H1 (cell line): Measurements from ENCODE around the gene MTAP. TPM values are rescaled to one million over a fixed set of nuclear protein-coding genes. Genes with fewer than 3 reads are reported as not detected.

Experiments
- CBX8 ChIP-seq: fragments of 300-800, 300-1000 bp; sonication (generic); IDR thresholded peaks from 2 replicates; pipeline ENCODE4 v1.7.1; 2016; ENCODE audit warnings: low read depth, low read length, borderline replicate concordance
- EZH2 ChIP-seq: fragments of 200-600 bp; sonication (generic); IDR thresholded peaks from 2 replicates; pipeline ENCODE4 v1.7.1; 2012; ENCODE audit warnings: low read depth, mild to moderate bottlenecking, moderate library complexity, low read length, inconsistent platforms; ENCODE audit not compliant: severe bottlenecking
- HDAC2 ChIP-seq, 2 experiments: fragments of 300-600 bp in 1 of 2; sonication (generic) in 1 of 2; IDR thresholded peaks; 2 replicates each; pipeline ENCODE4 v1.6.1; 2011 to 2012; ENCODE audit warnings: low read depth in 2 of 2, low read length in 2 of 2, mild to moderate bottlenecking in 2 of 2, moderate library complexity in 2 of 2, borderline replicate concordance in 1 of 2, inconsistent platforms in 1 of 2
- KDM1A ChIP-seq: fragments of 200-600, 300-600 bp; sonication (generic); IDR thresholded peaks from 2 replicates; pipeline ENCODE4 v1.7.1; 2016; ENCODE audit warnings: mild to moderate bottlenecking, low read length, borderline replicate concordance
- MAX ChIP-seq: IDR thresholded peaks from 2 replicates; pipeline ENCODE4 v1.6.1; 2012; ENCODE audit warnings: inconsistent platforms
- POLR2AphosphoS5 ChIP-seq: IDR thresholded peaks from 2 replicates; pipeline ENCODE4 v1.6.1; 2011; ENCODE audit warnings: low read depth, low read length
- POU5F1 ChIP-seq: IDR thresholded peaks from 2 replicates; pipeline ENCODE4 v1.6.1; 2011; ENCODE audit warnings: low read depth, mild to moderate bottlenecking, low read length, moderate library complexity
- SIN3A ChIP-seq, 2 experiments: IDR thresholded peaks in 1 of 2; conservative IDR thresholded peaks in 1 of 2; 2 replicates each; pipeline ENCODE4 v1.6.1; 2011 to 2012; ENCODE audit warnings: low read length in 2 of 2, improper control_type of control experiment in 1 of 2, low read depth in 1 of 2, mild to moderate bottlenecking in 1 of 2
- SRF ChIP-seq: IDR thresholded peaks from 2 replicates; pipeline ENCODE4 v1.6.1; 2011; ENCODE audit warnings: mild to moderate bottlenecking, low read depth, low read length, moderate library complexity
- TBP ChIP-seq: IDR thresholded peaks from 2 replicates; pipeline ENCODE4 v1.6.1; 2011; ENCODE audit warnings: low read depth, low read length, improper control_type of control experiment
- polyA plus RNA-seq, 7 experiments: library from polyadenylated mRNA; depleted of rRNA in 3 of 7; stranded (reverse) in 5 of 7; unstranded in 2 of 7; fragments of >200 nt in 5 of 7; fragments of 200-250 nt in 2 of 7; gene quantifications; 1 replicate in 5 of 7; 2 replicates in 1 of 7; 4 replicates in 1 of 7; pipeline versions ENCODE4 v1.2.1 to v1.2.3, GENCODE V29; 2011 to 2013; ENCODE audit warnings: missing spikeins in 2 of 7, mixed read lengths in 2 of 7
- total RNA-seq: library from RNA; stranded (reverse); fragmentation: NEBNext Ultra II Directional; extraction: Animal tissue kit (Norgen Biotek cat#: 25700); gene quantifications from 2 replicates; pipeline ENCODE4 v1.2.1, GENCODE V29; 2021
- TF ChIP-seq, protein P1 (sequence below): IDR thresholded peaks from 2 replicates; pipeline ENCODE4 v1.6.1; 2011; ENCODE audit warnings: low read length, improper control_type of control experiment

Gene MTAP
- total and polyA plus RNA-seq, 2 of the 8 experiments (the other 6 are each of a cell fraction or from before 2014, with no cell fraction given) = 16.4 to 100 TPM

DNA sequence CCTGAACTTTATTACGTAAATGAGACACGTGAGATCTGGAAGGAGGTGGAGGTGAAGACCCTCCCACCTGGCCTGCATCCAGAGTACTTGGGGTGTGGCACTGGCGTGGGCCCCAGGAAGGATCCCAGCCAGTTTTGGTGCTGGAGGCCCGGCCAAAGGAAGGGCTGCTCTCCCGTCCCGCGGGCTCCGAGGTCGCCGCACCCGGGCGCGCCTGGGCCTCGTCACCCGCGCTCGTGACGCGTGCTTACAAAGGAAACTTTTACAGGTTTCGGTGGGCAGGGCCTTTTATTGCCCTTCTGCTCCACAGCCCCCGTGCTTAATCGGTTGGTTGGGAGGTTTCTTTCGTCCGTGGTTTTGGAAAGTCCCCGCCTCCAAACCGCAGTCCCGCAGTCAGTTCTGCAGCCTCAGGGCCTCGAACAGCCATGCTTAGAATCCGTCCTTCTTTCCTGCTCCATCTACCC is 162.5 kb downstream of the MTAP start (continued):
- TF ChIP-seq KDM1A (no peak), MAX (no peak), CBX8 (0 out of 2 replicates have a peak, but pooled peaks have one; percentile 31), POU5F1 (no peak), SRF (no peak), SIN3A (conservative IDR thresholded peaks at IDR 0.05 in 1 of 2, IDR thresholded peaks at IDR 0.05 in 1 of 2; ENCODE audit: low read depth in 1 of 2, low read length in 2 of 2) (no peak), HDAC2 (IDR thresholded peaks at IDR 0.05; ENCODE audit: borderline replicate concordance in 1 of 2, low read depth in 2 of 2, low read length in 2 of 2) (0 out of 4 replicates have a peak, but pooled peaks of 1 of the 2 experiments have one; percentile 53), TBP (no peak), POLR2AphosphoS5 (no peak), EZH2 (no peak)
- TF ChIP-seq, protein P1, sequence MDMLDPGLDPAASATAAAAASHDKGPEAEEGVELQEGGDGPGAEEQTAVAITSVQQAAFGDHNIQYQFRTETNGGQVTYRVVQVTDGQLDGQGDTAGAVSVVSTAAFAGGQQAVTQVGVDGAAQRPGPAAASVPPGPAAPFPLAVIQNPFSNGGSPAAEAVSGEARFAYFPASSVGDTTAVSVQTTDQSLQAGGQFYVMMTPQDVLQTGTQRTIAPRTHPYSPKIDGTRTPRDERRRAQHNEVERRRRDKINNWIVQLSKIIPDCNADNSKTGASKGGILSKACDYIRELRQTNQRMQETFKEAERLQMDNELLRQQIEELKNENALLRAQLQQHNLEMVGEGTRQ = no peak
